ENCODE measurements around the gene SIRT4.
A peak's percentile ranks its signal among the peaks of the same experiment; 100 is the strongest.

Gene SIRT4

DNA sequence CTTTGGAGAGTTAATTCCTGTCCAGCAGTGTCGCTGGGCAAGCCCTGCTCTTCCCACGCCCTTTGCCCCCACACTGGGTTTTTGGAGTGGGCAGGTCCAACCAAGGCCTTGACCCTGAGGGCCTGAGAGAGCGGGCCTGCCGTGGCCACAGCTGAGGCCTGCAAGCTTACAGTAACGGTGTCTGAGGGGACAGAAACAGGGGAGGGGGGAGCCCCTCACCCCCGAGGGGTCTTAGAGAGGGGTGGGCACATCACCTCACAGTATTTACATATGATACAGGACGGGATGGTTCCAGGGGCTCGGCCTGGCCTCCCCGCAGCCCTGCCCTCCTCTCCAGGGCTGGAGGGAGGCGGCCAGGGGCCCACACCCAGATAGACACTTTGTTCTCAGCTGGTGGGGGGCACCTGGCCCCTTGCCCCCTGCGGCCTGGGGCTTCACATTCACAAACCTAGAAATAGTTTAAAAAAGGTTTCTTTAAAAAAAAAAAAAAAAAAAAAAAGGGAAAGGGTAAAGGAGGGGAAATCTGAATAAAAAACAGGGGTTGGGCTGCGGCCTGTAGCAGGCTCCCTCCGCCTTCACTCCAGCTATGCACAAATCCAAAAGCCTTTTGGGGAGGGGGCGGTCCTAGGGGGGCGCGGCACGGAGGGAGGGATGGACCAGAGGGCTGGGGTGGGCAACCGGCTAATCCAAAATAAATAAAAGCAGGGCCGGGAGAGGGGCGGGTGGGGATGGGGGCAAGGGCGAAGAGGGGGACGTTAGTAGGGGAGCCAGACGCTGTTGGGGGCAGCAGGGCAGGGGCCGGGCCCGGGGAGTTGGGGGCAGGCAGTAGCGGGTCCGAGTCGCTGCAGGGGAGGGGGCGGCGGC is 40.3 kb downstream of the SIRT4 start:
- DNase-seq = no peak

DNA sequence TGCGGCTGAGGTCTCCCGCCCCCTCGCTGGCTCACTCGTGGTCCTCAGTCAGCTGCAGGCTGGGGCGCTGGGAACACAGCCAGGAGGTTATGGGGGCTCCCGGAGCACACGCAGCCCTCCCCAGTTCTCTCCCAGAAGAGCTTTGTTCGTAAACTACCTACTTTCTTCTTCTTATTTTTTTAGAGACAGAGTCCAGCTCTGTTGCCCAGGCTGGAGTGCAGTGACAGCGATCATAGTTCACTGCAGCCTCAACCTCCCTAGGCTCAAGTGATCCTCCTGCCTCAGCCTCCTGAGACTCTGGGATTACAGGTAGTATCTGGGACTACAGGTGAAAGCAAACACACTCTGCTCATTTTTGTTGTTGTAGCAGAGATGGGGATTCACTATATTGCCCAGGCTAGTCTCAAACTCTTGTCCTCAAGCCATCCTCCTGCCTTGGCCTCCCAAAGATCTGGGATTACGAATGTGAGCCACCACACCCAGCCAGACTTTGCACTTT is 41.0 kb downstream of the SIRT4 start:
- DNase-seq = no peak

GRCh38 chr12:120343692-120344091 is 41.6 kb downstream of the SIRT4 start:
- DNase-seq = no peak

GRCh38 chr12:120346031-120346430 is 43.9 kb downstream of the SIRT4 start:
- no peak for DNase-seq

DNA sequence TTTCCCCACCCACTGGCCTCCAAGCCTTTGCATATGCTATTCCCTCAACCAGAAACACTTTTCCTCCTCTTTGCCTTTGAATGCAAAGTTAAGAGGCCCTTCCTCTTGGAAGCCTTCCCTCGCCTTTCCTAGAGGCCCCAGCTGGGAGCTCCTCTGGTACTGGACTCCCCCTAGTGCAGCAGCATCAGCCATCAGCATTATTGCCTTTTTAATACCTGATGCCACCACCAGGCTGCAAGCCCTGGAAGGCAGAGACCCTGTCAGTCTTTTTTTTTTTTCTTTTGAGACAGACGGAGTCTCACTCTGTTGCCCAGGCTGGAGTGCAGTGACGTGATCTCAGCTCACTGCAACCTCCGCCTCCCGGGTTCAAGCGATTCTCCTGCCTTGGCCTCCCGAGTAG is 44.6 kb downstream of the SIRT4 start:
- no peak for DNase-seq

- no peak for DNase-seq
Measured at GRCh38 chr12:120347766-120348165, 45.6 kb downstream of the SIRT4 start.

DNA sequence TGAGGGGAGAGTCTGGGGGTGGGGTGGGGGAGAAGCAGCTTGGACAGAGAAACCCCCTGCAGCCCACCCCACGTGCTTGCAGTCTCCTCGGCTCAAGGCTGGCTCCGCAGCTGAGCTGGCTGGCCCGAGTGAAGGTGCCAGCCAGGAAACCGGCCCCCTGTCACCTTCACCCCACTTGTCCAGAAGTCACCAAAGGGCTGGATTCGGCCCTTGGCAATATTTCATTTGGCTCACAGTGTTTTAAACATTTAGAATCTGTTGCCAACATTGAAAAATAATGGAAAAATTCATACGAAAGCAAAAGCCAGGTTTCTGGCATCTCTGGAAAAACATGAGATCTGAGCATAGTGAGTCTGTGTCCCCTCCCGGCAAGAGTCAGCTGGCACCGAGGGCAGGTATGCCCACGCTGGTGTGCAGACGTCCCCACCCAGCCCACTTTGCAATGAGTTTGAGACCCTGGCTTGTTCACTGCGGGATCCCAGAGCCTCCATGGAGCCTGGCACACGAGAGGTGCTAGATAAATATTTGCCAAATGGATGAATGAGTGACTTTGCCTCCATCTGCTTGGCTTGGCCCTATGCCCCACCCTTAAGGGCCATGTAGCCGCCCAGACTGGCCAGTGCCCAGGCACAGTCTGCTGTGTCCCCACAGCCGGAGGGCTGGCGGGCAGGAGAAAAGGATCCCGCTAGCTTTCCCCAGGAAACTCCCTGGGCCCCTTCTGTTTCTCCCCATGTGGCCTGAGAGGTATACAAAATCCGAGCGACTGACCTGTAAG is 48.6 kb downstream of the SIRT4 start:
- no peak for DNase-seq

DNA sequence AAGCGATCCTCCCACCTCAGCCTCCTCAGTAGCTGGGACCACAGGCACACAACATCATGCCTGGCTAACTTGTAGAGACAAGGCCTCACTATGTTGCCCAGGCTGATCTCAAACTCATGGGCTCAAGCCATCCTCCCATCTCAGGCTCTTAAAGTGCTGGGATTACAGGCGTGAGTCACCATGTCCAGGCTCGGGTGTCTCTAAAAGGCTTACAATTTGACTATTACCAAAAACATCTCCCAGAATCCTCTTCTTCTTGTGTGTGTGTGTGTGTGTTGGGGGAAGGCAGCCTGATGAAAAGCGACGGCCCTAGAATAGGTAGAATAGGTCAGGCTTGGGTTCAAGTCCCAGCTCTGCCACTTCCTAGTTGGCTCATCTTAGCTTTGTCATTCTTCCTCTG is 50.0 kb downstream of the SIRT4 start:
- DNase-seq = no peak

- DNase-seq = no peak
Measured at GRCh38 chr12:120353136-120353535, 51.0 kb downstream of the SIRT4 start.

- no peak for DNase-seq
Measured at GRCh38 chr12:120353556-120354317, 51.6 kb downstream of the SIRT4 start.

DNA sequence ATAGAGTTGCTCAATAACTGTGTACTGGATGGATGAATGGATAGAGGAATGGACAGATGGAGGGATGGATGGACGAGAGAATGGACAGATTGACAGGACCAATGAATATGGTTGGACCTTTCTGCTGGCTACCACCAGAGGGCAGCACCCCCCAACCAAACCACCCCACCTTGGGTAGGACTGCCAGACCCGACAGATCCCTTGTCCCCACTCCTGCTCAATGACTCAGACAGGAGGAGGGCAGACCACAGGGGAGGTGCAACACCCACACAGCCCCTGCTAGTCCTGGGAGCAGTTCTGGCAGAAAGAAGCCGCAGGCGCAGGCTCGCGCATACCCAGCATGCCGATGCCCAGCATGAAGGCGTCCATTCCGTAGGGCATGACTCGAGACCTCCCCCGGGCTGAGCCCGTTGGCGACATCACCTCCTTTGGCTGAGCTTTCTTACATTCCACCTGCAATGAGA is 54.5 kb downstream of the SIRT4 start:
- DNase-seq = peak; percentile 72

DNA sequence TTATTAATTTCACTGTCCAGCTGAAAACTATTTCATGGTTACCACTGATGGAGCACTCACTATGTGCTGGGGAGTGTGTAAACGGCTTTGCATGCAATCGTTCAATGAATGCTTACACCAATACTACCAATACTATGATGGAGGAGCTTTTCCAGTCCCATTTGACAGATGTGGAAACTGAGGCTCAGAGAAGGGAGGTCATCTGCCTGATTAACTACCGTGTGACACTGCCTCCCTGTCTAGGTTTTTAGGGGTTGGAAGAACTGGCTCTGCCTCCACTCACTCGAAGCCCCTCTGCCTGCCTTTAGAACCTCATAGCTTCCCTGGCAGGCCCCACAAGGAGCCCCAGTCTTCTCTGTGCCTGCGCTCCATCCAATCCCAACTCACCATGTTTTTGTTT is 55.0 kb downstream of the SIRT4 start:
- no peak for DNase-seq

GRCh38 chr12:120358412-120359100 is 56.4 kb downstream of the SIRT4 start:
- DNase-seq = no peak

DNA sequence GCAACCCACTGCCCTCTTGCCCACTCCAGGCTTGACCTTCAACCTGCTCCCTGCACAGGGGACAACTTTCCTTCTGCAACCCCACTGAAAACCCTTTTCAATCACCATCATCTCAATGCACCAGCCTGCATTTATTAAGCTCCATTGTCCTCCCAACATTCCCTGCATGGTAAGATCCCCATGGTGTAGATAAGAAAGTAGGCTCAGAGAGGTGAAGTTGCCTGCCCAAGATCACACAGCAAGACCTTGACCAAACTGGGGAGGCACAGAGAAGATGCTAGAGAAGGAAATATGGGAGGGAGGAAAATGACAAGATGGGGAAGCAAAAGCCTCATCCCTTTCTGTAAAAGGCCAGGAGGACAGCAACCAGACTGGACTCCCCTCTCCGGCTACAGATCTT is 57.0 kb downstream of the SIRT4 start:
- no peak for DNase-seq

GRCh38 chr12:120361506-120362208 is 59.5 kb downstream of the SIRT4 start:
- DNase-seq = no peak

All from CD4-positive, alpha-beta T cell treated with Interleukin-10 for 1 hour (primary cell).